ENCODE measurements around the gene RAB8B.
A peak's percentile ranks its signal among the peaks of the same experiment; 100 is the strongest.
"Not testable (repeated sequence)": the region's sequence is repeated elsewhere in the genome, so short reads cannot be mapped to it uniquely, and the experiment has no call there.

The RAB8B gene

GRCh38 chr15:63194880-63195568 is 5.6 kb downstream of the RAB8B start:
- Histone ChIP-seq H3K4me3 (ENCODE audit: low read depth, low read length) (no peak overlapping the region), H2AFZ (ENCODE audit: low read length, unreplicated experiment) (no peak overlapping the region), H3K27ac (ENCODE audit: low read depth, low read length) (no peak overlapping the region), H3K27me3 (ENCODE audit: insufficient read depth, low read length) (no peaks in the 10 kb centered on the region), H3K4me1 (ENCODE audit: control insufficient read depth, insufficient read depth, low read length, unreplicated experiment) (peaks cover 57% of the 10 kb centered on the region), H3K79me2 (ENCODE audit: control insufficient read depth, insufficient read depth, low read length, unreplicated experiment) (peaks cover 92% of the 10 kb centered on the region), H3K36me3 (ENCODE audit: insufficient read depth, low read length) (0 out of 2 replicates have a peak, but pooled peaks cover 3% of the 10 kb centered on the region)

- Histone ChIP-seq H3K4me1 (ENCODE audit: control insufficient read depth, insufficient read depth, low read length, unreplicated experiment) (peaks cover 57% of the 10 kb centered on the region), H3K36me3 (ENCODE audit: insufficient read depth, low read length) (0 out of 2 replicates have a peak, but pooled peaks cover 3% of the 10 kb centered on the region), H3K27me3 (ENCODE audit: insufficient read depth, low read length) (no peaks in the 10 kb centered on the region), H3K79me2 (ENCODE audit: control insufficient read depth, insufficient read depth, low read length, unreplicated experiment) (peaks cover 92% of the 10 kb centered on the region), H3K27ac (ENCODE audit: low read depth, low read length) (no peak overlapping the region), H2AFZ (ENCODE audit: low read length, unreplicated experiment) (no peak overlapping the region), H3K4me3 (ENCODE audit: low read depth, low read length) (no peak overlapping the region)
These were observed 6.2 kb downstream of the RAB8B start for GRCh38 chr15:63195569-63196015.

- Histone ChIP-seq H3K36me3 (ENCODE audit: insufficient read depth, low read length) (0 out of 2 replicates have a peak, but pooled peaks cover 3% of the 10 kb centered on the region), H3K4me1 (ENCODE audit: control insufficient read depth, insufficient read depth, low read length, unreplicated experiment) (peaks cover 50% of the 10 kb centered on the region), H3K27ac (ENCODE audit: low read depth, low read length) (no peak overlapping the region), H3K27me3 (ENCODE audit: insufficient read depth, low read length) (no peaks in the 10 kb centered on the region), H3K4me3 (ENCODE audit: low read depth, low read length) (no peak overlapping the region), H2AFZ (ENCODE audit: low read length, unreplicated experiment) (no peak overlapping the region), H3K79me2 (ENCODE audit: control insufficient read depth, insufficient read depth, low read length, unreplicated experiment) (peaks cover 90% of the 10 kb centered on the region)
These were observed 7.4 kb downstream of the RAB8B start for GRCh38 chr15:63196842-63197241.

- peaks cover 48% of the 10 kb centered on the region for H3K4me1 ChIP-seq (ENCODE audit: control insufficient read depth, insufficient read depth, low read length, unreplicated experiment)
These were observed 8.2 kb downstream of the RAB8B start for GRCh38 chr15:63197626-63198025.

GRCh38 chr15:63198371-63199250 is 9.2 kb downstream of the RAB8B start:
- Histone ChIP-seq H3K36me3 (ENCODE audit: insufficient read depth, low read length) (0 out of 2 replicates have a peak, but pooled peaks cover 3% of the 10 kb centered on the region), H3K27ac (ENCODE audit: low read depth, low read length) (no peak overlapping the region), H2AFZ (ENCODE audit: low read length, unreplicated experiment) (no peak overlapping the region), H3K4me3 (ENCODE audit: low read depth, low read length) (no peak overlapping the region), H3K79me2 (ENCODE audit: control insufficient read depth, insufficient read depth, low read length, unreplicated experiment) (peaks cover 85% of the 10 kb centered on the region), H3K4me1 (ENCODE audit: control insufficient read depth, insufficient read depth, low read length, unreplicated experiment) (peaks cover 56% of the 10 kb centered on the region), H3K27me3 (ENCODE audit: insufficient read depth, low read length) (no peaks in the 10 kb centered on the region)

More at GRCh38 chr15:63197626-63198025, 8.2 kb downstream of the RAB8B start:
- peaks cover 85% of the 10 kb centered on the region for H3K79me2 ChIP-seq (ENCODE audit: control insufficient read depth, insufficient read depth, low read length, unreplicated experiment)
- H3K27ac ChIP-seq (ENCODE audit: low read depth, low read length): no peak overlapping the region
- 0 out of 2 replicates have a peak, but pooled peaks cover 3% of the 10 kb centered on the region for H3K36me3 ChIP-seq (ENCODE audit: insufficient read depth, low read length)
- H3K4me3 ChIP-seq (ENCODE audit: low read depth, low read length): no peak overlapping the region
- H2AFZ ChIP-seq (ENCODE audit: low read length, unreplicated experiment): no peak overlapping the region
- H3K27me3 ChIP-seq (ENCODE audit: insufficient read depth, low read length): no peaks in the 10 kb centered on the region

- H3K27me3 ChIP-seq (ENCODE audit: insufficient read depth, low read length): no peaks in the 10 kb centered on the region
- no peak overlapping the region for H2AFZ ChIP-seq (ENCODE audit: low read length, unreplicated experiment)
- peaks cover 44% of the 10 kb centered on the region for H3K4me1 ChIP-seq (ENCODE audit: control insufficient read depth, insufficient read depth, low read length, unreplicated experiment)
- H3K36me3 ChIP-seq (ENCODE audit: insufficient read depth, low read length): 0 out of 2 replicates have a peak, but pooled peaks cover 3% of the 10 kb centered on the region
- no peak overlapping the region for H3K27ac ChIP-seq (ENCODE audit: low read depth, low read length)
- peaks cover 83% of the 10 kb centered on the region for H3K79me2 ChIP-seq (ENCODE audit: control insufficient read depth, insufficient read depth, low read length, unreplicated experiment)
- H3K4me3 ChIP-seq (ENCODE audit: low read depth, low read length): no peak overlapping the region
These were observed 11.3 kb downstream of the RAB8B start for GRCh38 chr15:63200464-63201249.

- Histone ChIP-seq H3K36me3 (ENCODE audit: insufficient read depth, low read length) (no peaks in the 10 kb centered on the region), H3K79me2 (ENCODE audit: control insufficient read depth, insufficient read depth, low read length, unreplicated experiment) (peaks cover 86% of the 10 kb centered on the region), H3K4me3 (ENCODE audit: low read depth, low read length) (no peak overlapping the region), H3K27me3 (ENCODE audit: insufficient read depth, low read length) (no peaks in the 10 kb centered on the region), H2AFZ (ENCODE audit: low read length, unreplicated experiment) (no peak overlapping the region), H3K27ac (ENCODE audit: low read depth, low read length) (peak overlapping the region; percentile 6; the same call in 1 of the 2 replicates), H3K4me1 (ENCODE audit: control insufficient read depth, insufficient read depth, low read length, unreplicated experiment) (peaks cover 37% of the 10 kb centered on the region)
These were observed 13.5 kb downstream of the RAB8B start for GRCh38 chr15:63202861-63203260.

- peaks cover 31% of the 10 kb centered on the region for H3K4me1 ChIP-seq (ENCODE audit: control insufficient read depth, insufficient read depth, low read length, unreplicated experiment)
- no peaks in the 10 kb centered on the region for H3K36me3 ChIP-seq (ENCODE audit: insufficient read depth, low read length)
- peak overlapping the region; percentile 6; the same call in 1 of the 2 replicates for H3K27ac ChIP-seq (ENCODE audit: low read depth, low read length)
- no peak overlapping the region for H2AFZ ChIP-seq (ENCODE audit: low read length, unreplicated experiment)
- H3K4me3 ChIP-seq (ENCODE audit: low read depth, low read length): no peak overlapping the region
- H3K27me3 ChIP-seq (ENCODE audit: insufficient read depth, low read length): no peaks in the 10 kb centered on the region
- peaks cover 86% of the 10 kb centered on the region for H3K79me2 ChIP-seq (ENCODE audit: control insufficient read depth, insufficient read depth, low read length, unreplicated experiment)
These were observed 14.2 kb downstream of the RAB8B start for GRCh38 chr15:63203451-63204090.

GRCh38 chr15:63206079-63206478 is 16.7 kb downstream of the RAB8B start:
- Histone ChIP-seq H3K27me3 (ENCODE audit: insufficient read depth, low read length) (no peaks in the 10 kb centered on the region), H3K4me1 (ENCODE audit: control insufficient read depth, insufficient read depth, low read length, unreplicated experiment) (peaks cover 37% of the 10 kb centered on the region), H3K4me3 (ENCODE audit: low read depth, low read length) (no peak overlapping the region), H3K79me2 (ENCODE audit: control insufficient read depth, insufficient read depth, low read length, unreplicated experiment) (peaks cover 81% of the 10 kb centered on the region), H3K36me3 (ENCODE audit: insufficient read depth, low read length) (no peaks in the 10 kb centered on the region), H3K27ac (ENCODE audit: low read depth, low read length) (no peak overlapping the region), H2AFZ (ENCODE audit: low read length, unreplicated experiment) (no peak overlapping the region)

- not testable (repeated sequence) for H3K27ac ChIP-seq (ENCODE audit: low read depth, low read length); H2AFZ ChIP-seq (ENCODE audit: low read length, unreplicated experiment); H3K36me3 ChIP-seq (ENCODE audit: insufficient read depth, low read length); H3K27me3 ChIP-seq (ENCODE audit: insufficient read depth, low read length); H3K4me3 ChIP-seq (ENCODE audit: low read depth, low read length)
- Histone ChIP-seq H3K79me2 (ENCODE audit: control insufficient read depth, insufficient read depth, low read length, unreplicated experiment) (peaks cover 69% of the 10 kb centered on the region), H3K4me1 (ENCODE audit: control insufficient read depth, insufficient read depth, low read length, unreplicated experiment) (peaks cover 46% of the 10 kb centered on the region)
These were observed 19.4 kb downstream of the RAB8B start for GRCh38 chr15:63208824-63209223.
